HG03135 (cell line): Measurements from ENCODE around the gene SLC66A2.

ENCODE experiments used
- ATAC-seq: cut with Tn5 transposase; IDR thresholded peaks from one replicate; pipeline ENCODE4 v1.9.1; 2021; ENCODE audit warnings: mild to moderate bottlenecking, moderate library complexity; ENCODE audit not compliant: unreplicated experiment

SLC66A2 gene

DNA sequence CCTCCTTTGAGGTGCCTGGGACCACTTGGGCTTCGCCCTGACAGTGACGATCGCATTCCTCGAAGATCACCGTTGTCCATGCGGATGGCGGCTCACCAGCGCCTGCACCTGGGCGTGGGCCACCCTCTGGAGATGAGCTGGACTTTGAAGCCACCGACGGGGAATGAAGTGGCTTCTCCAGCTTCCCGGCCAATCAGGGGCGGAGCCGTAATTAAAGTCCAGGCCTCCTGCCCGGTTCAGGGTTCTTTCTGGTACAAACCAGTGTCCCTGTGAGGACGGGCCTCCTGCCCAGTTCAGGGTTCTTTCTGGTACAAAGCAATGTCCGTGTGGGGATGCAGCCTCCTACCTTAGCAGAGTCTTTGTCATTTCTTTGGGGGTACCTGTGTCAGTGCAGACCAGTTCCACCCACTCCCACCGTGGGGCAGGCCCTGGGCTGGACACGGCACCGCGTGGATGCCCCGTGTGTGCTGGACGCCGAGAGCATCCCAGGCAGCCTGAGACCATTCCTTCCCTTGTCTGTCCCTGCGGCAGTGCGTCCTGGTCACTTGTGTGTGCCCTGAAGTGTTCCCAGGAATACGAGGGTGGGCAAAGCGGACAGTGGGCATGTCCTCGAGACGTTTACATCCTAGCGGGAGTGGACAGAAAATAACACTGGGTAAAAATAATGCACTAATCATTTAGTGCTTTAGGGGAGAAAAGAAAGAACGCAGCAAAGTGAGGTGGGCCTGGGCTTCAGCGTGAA, 98.7 kb downstream of the SLC66A2 start:
- ATAC-seq = no peak
